Endothelial cell (in vitro differentiated cells): ENCODE results near the gene ZEB2. TPM values are rescaled to one million over a fixed set of nuclear protein-coding genes. Genes with fewer than 3 reads are reported as not detected.

Source experiments
- DNase-seq: peaks from one replicate; pipeline ENCODE4 v3.0.0; 2021; ENCODE audit warnings: low spot score
- H3K27ac Mint-ChIP-seq: one replicate; pipeline ENCODE4 v1.8.0; 2021; ENCODE audit warnings: mixed read lengths, inconsistent platforms; ENCODE audit not compliant: unreplicated experiment
- H3K27me3 Mint-ChIP-seq: one replicate; pipeline ENCODE4 v1.8.0; 2021; ENCODE audit warnings: mild to moderate bottlenecking, moderate library complexity, mixed read lengths, inconsistent platforms; ENCODE audit not compliant: unreplicated experiment
- H3K36me3 Mint-ChIP-seq: one replicate; pipeline ENCODE4 v1.8.0; 2021; ENCODE audit warnings: mild to moderate bottlenecking, low read depth, mixed read lengths, inconsistent platforms; ENCODE audit not compliant: unreplicated experiment
- H3K4me1 Mint-ChIP-seq: one replicate; pipeline ENCODE4 v1.8.0; 2021; ENCODE audit warnings: mild to moderate bottlenecking, mixed read lengths, inconsistent platforms; ENCODE audit not compliant: unreplicated experiment
- H3K4me3 Mint-ChIP-seq: one replicate; pipeline ENCODE4 v1.8.0; 2021; ENCODE audit warnings: mild to moderate bottlenecking, mixed read lengths, inconsistent platforms; ENCODE audit not compliant: unreplicated experiment
- H3K9me3 Mint-ChIP-seq: one replicate; pipeline ENCODE4 v1.8.0; 2021; ENCODE audit warnings: mixed read lengths, inconsistent platforms; ENCODE audit not compliant: unreplicated experiment
- CTCF ChIP-seq: fragments of 200-600 bp; sonication (generic); IDR thresholded peaks from one replicate; pipeline ENCODE4 v1.5.0; 2021; ENCODE audit warnings: antibody characterized with exemption; ENCODE audit not compliant: unreplicated experiment
- total RNA-seq: library from RNA; stranded (reverse); fragmentation: NEBNext Ultra II Directional; extraction: Animal tissue kit (Norgen Biotek cat#: 25700); gene quantifications from one replicate; pipeline ENCODE4 v1.2.1, GENCODE V29; 2021; ENCODE audit not compliant: unreplicated experiment

ZEB2 gene
- total RNA-seq, 1 donor from 2014 or later, result 109 TPM

- no peaks in the 10 kb centered on the region for H3K36me3 Mint-ChIP-seq
- no peaks in the 10 kb centered on the region for H3K4me1 Mint-ChIP-seq
- H3K27me3 Mint-ChIP-seq, result no peaks in the 10 kb centered on the region
- no peak overlapping the region for H3K4me3 Mint-ChIP-seq
- no peaks in the 10 kb centered on the region for H3K9me3 Mint-ChIP-seq
- no peak for DNase-seq
- no peak overlapping the region for H3K27ac Mint-ChIP-seq
- TF ChIP-seq CTCF, result no peak
These were observed 24.5 kb downstream of the ZEB2 start for GRCh38 chr2:144495227-144496091.

- no peaks in the 10 kb centered on the region for H3K9me3 Mint-ChIP-seq
- no peak overlapping the region for H3K27ac Mint-ChIP-seq
- H3K27me3 Mint-ChIP-seq, result no peaks in the 10 kb centered on the region
- TF ChIP-seq CTCF, result no peak
- H3K4me3 Mint-ChIP-seq, result no peak overlapping the region
- DNase-seq, result no peak
- H3K36me3 Mint-ChIP-seq, result no peaks in the 10 kb centered on the region
- no peaks in the 10 kb centered on the region for H3K4me1 Mint-ChIP-seq
These were observed 26.7 kb downstream of the ZEB2 start for GRCh38 chr2:144493027-144493809.

GRCh38 chr2:144490857-144491256 lies 29.1 kb downstream of the ZEB2 start:
- Mint-ChIP-seq H3K4me1 (no peaks in the 10 kb centered on the region), H3K9me3 (no peaks in the 10 kb centered on the region), H3K27me3 (no peaks in the 10 kb centered on the region), H3K36me3 (no peaks in the 10 kb centered on the region), H3K4me3 (no peak overlapping the region), H3K27ac (no peak overlapping the region)
- no peak for TF ChIP-seq CTCF
- DNase-seq, result no peak

GRCh38 chr2:144490017-144490416 lies 29.9 kb downstream of the ZEB2 start:
- no peaks in the 10 kb centered on the region for H3K27me3 Mint-ChIP-seq
- no peak overlapping the region for H3K4me3 Mint-ChIP-seq
- no peaks in the 10 kb centered on the region for H3K4me1 Mint-ChIP-seq
- H3K27ac Mint-ChIP-seq, result no peak overlapping the region
- H3K36me3 Mint-ChIP-seq, result no peaks in the 10 kb centered on the region
- H3K9me3 Mint-ChIP-seq, result no peaks in the 10 kb centered on the region
- TF ChIP-seq CTCF, result no peak
- no peak for DNase-seq
